Astrocyte (in vitro differentiated cells and primary cell): Measurements from ENCODE around the gene ANKRD53.

Experiments
- CTCF ChIP-seq: IDR thresholded peaks from 2 replicates; pipeline ENCODE4 v1.5.1; 2011; ENCODE audit warnings: low read depth, mild to moderate bottlenecking, inconsistent platforms, low read length, moderate library complexity; ENCODE audit not compliant: insufficient read depth
- EZH2 ChIP-seq: IDR thresholded peaks from 2 replicates; pipeline ENCODE4 v1.6.1; 2012; ENCODE audit warnings: mild to moderate bottlenecking, low read length, inconsistent platforms; ENCODE audit not compliant: insufficient read depth

- TF ChIP-seq CTCF, result no peak
- TF ChIP-seq EZH2, result no peak
Measured at GRCh38 chr2:70941186-70941585, 37.2 kb upstream of the ANKRD53 start.
